CD14-positive monocyte (primary cell): ENCODE data around the gene HEYL. TPM values are rescaled to one million over a fixed set of nuclear protein-coding genes. Genes with fewer than 3 reads are reported as not detected.

Experiments used
- DNase-seq, 3 donors: peaks; one replicate each; pipeline ENCODE4 v3.0.0-alpha.2; 2011 to 2022
- H2AFZ ChIP-seq: 2 replicates; pipeline ENCODE4 v1.6.0; 2012; ENCODE audit warnings: mild to moderate bottlenecking, low read depth, low read length, inconsistent platforms; ENCODE audit not compliant: insufficient read depth, poor library complexity, severe bottlenecking
- H3K27ac ChIP-seq, 2 donors: 1 replicate in 1 of 2; 2 replicates in 1 of 2; pipeline ENCODE4 v1.5.1; 2012 to 2013; ENCODE audit warnings: low read length in 2 of 2, control low read depth in 1 of 2, inconsistent platforms in 1 of 2, low read depth in 1 of 2, mild to moderate bottlenecking in 1 of 2
- H3K27me3 ChIP-seq, 2 donors: one replicate each; pipeline versions ENCODE4 v1.6.0 to v1.6.1; 2011 to 2013; ENCODE audit warnings: low read length in 2 of 2; ENCODE audit not compliant: control insufficient read depth in 2 of 2, insufficient read depth in 2 of 2
- H3K36me3 ChIP-seq, 2 donors: replicated peaks in 1 of 2; 1 replicate in 1 of 2; 2 replicates in 1 of 2; pipeline versions ENCODE4 v1.5.1 to v1.6.1; 2012 to 2013; ENCODE audit warnings: low read length in 2 of 2, control low read depth in 1 of 2, inconsistent platforms in 1 of 2, mild to moderate bottlenecking in 1 of 2; ENCODE audit not compliant: insufficient read depth in 2 of 2, control insufficient read depth in 1 of 2
- H3K4me1 ChIP-seq, 2 donors: 1 replicate in 1 of 2; 2 replicates in 1 of 2; pipeline versions ENCODE4 v1.5.1 to v1.6.1; 2012 to 2013; ENCODE audit warnings: low read length in 2 of 2, control low read depth in 1 of 2, inconsistent platforms in 1 of 2, mild to moderate bottlenecking in 1 of 2, moderate library complexity in 1 of 2; ENCODE audit not compliant: insufficient read depth in 2 of 2, control insufficient read depth in 1 of 2
- H3K4me2 ChIP-seq: replicated peaks from 2 replicates; pipeline ENCODE3; 2012; ENCODE audit warnings: low read length, moderate library complexity, mild to moderate bottlenecking; ENCODE audit not compliant: poor library complexity, severe bottlenecking; ENCODE audit errors: extremely low read depth
- H3K4me3 ChIP-seq, 3 experiments: fragments of 200-600 bp in 1 of 3; sonication (generic) in 1 of 3; replicated peaks in 1 of 3; 1 replicate in 2 of 3; 2 replicates in 1 of 3; pipeline ENCODE4 v1.5.1; 2011 to 2013; ENCODE audit warnings: low read length in 3 of 3, mild to moderate bottlenecking in 3 of 3, control low read depth in 2 of 3, low read depth in 2 of 3, inconsistent platforms in 1 of 3, moderate library complexity in 1 of 3
- H3K79me2 ChIP-seq: 2 replicates; pipeline ENCODE4 v1.6.0; 2012; ENCODE audit warnings: mild to moderate bottlenecking, control low read depth, inconsistent platforms, low read length, moderate library complexity; ENCODE audit not compliant: insufficient read depth
- H3K9ac ChIP-seq: 2 replicates; pipeline ENCODE4 v1.6.0; 2017; ENCODE audit warnings: low read length, mild to moderate bottlenecking; ENCODE audit not compliant: insufficient read depth, poor library complexity, severe bottlenecking
- H3K9me3 ChIP-seq, 2 donors: replicated peaks in 1 of 2; 1 replicate in 1 of 2; 2 replicates in 1 of 2; pipeline versions ENCODE4 v1.5.1 to v1.6.1; 2012 to 2013; ENCODE audit warnings: low read length in 2 of 2, control low read depth in 1 of 2; ENCODE audit not compliant: control insufficient read depth in 1 of 2, insufficient read depth in 1 of 2
- H4K20me1 ChIP-seq: 2 replicates; pipeline ENCODE4 v1.6.0; 2012; ENCODE audit warnings: mild to moderate bottlenecking, low read length, control low read depth, moderate library complexity; ENCODE audit not compliant: insufficient read depth
- H3K27ac Mint-ChIP-seq, 7 donors: one replicate each; pipeline ENCODE4 v1.8.0; 2020; ENCODE audit warnings: mild to moderate bottlenecking in 7 of 7, mixed read lengths in 7 of 7, moderate library complexity in 6 of 7, inconsistent platforms in 2 of 7
- H3K27me3 Mint-ChIP-seq, 3 donors: one replicate each; pipeline ENCODE4 v1.8.0; 2021 to 2022; ENCODE audit warnings: low read depth in 3 of 3, mild to moderate bottlenecking in 3 of 3, mixed read lengths in 3 of 3, moderate library complexity in 3 of 3, inconsistent platforms in 1 of 3
- H3K36me3 Mint-ChIP-seq, 2 donors: one replicate each; pipeline ENCODE4 v1.8.0; 2020; ENCODE audit warnings: mixed read lengths in 2 of 2, inconsistent platforms in 1 of 2, mild to moderate bottlenecking in 1 of 2
- H3K4me1 Mint-ChIP-seq: one replicate; pipeline ENCODE4 v1.8.0; 2020; ENCODE audit warnings: mild to moderate bottlenecking, mixed read lengths
- H3K4me3 Mint-ChIP-seq, 2 donors: one replicate each; pipeline ENCODE4 v1.8.0; 2020; ENCODE audit warnings: mild to moderate bottlenecking in 2 of 2, mixed read lengths in 2 of 2, moderate library complexity in 1 of 2
- H3K9me3 Mint-ChIP-seq, 7 donors: one replicate each; pipeline ENCODE4 v1.8.0; 2020 to 2022; ENCODE audit warnings: mixed read lengths in 7 of 7, mild to moderate bottlenecking in 6 of 7, moderate library complexity in 6 of 7, inconsistent platforms in 2 of 7
- WGBS: methylation state at CpG from one replicate; pipeline ENCODE4 v1.1.5; 2013; ENCODE audit warnings: missing lambda C conversion rate; ENCODE audit not compliant: insufficient coverage; 5-methylcytosine and 5-hydroxymethylcytosine counted together
- intact Hi-C, 2 donors: fragments of 100-400 bp; cut with micrococcal nuclease; formaldehyde crosslinking; loops; one replicate each; pipeline versions ENCODE4 v1.15.0 to v1.15.1; 2023
- polyA plus RNA-seq, 3 donors: library from polyadenylated mRNA; depleted of rRNA in 1 of 3; unstranded in 2 of 3; stranded (reverse) in 1 of 3; fragments of 300-500 nt in 2 of 3; fragments of >200 nt in 1 of 3; fragmentation: Illumina TruSeq in 2 of 3; gene quantifications; 1 replicate in 2 of 3; 2 replicates in 1 of 3; pipeline ENCODE4 v1.2.3, GENCODE V29; 2012 to 2021
- TF ChIP-seq, protein P1 (sequence below): fragments of 200-600 bp; IDR thresholded peaks from one replicate; pipeline ENCODE4 v1.8.0; 2022; ENCODE audit warnings: antibody characterized with exemption, mild to moderate bottlenecking

Gene HEYL
- polyA plus RNA-seq, 3 donors = 0.04 to 0.15 (median 0.15) TPM

DNA sequence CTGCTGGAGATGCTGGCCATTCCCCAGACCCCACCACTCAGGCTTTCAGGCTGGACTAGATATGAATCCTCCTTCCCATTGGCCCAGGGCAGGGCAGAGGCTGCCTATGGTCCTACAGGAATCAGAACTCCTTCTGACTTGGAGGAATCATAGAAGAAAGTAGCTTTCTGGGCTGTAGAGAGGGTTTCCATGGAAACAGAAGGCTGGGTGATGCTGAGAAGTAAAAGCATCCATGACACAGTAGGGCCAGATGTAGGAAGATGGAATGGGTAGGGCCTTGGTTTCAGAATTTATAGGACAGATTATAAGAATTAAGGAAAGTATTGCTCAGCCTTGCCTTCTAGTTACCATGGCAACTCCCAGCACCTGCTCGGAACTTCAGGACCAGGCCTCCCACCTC lies 23.4 kb upstream of the HEYL start:
- no peaks in the 10 kb centered on the region for H3K36me3 Mint-ChIP-seq
- Histone ChIP-seq H3K27me3 (no peaks in the 10 kb centered on the region), H3K36me3 (no peaks in the 10 kb centered on the region), H3K9me3 (no peaks in the 10 kb centered on the region), H3K4me2 (no peak overlapping the region), H3K27ac (no peak overlapping the region), H3K9ac (no peak overlapping the region), H3K4me3 (no peak overlapping the region), H2AFZ (no peak overlapping the region), H3K4me1 (peaks cover 6% of the 10 kb centered on the region in 2 donors), H4K20me1 (no peaks in the 10 kb centered on the region), H3K79me2 (no peaks in the 10 kb centered on the region)
- H3K4me1 Mint-ChIP-seq = peaks cover 10% of the 10 kb centered on the region
- H3K4me3 Mint-ChIP-seq = no peak overlapping the region
- H3K9me3 Mint-ChIP-seq = no peaks in the 10 kb centered on the region
- intact Hi-C loops = no loop called here
- no peak overlapping the region for H3K27ac Mint-ChIP-seq
- H3K27me3 Mint-ChIP-seq = peaks cover 4 to 16% (median 8%) of the 10 kb centered on the region in 3 donors
- WGBS = no CpG with 5 or more reads among the region's 1 CpG
- TF ChIP-seq, protein P1, sequence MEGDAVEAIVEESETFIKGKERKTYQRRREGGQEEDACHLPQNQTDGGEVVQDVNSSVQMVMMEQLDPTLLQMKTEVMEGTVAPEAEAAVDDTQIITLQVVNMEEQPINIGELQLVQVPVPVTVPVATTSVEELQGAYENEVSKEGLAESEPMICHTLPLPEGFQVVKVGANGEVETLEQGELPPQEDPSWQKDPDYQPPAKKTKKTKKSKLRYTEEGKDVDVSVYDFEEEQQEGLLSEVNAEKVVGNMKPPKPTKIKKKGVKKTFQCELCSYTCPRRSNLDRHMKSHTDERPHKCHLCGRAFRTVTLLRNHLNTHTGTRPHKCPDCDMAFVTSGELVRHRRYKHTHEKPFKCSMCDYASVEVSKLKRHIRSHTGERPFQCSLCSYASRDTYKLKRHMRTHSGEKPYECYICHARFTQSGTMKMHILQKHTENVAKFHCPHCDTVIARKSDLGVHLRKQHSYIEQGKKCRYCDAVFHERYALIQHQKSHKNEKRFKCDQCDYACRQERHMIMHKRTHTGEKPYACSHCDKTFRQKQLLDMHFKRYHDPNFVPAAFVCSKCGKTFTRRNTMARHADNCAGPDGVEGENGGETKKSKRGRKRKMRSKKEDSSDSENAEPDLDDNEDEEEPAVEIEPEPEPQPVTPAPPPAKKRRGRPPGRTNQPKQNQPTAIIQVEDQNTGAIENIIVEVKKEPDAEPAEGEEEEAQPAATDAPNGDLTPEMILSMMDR = no peak
- DNase-seq = no peak

DNA sequence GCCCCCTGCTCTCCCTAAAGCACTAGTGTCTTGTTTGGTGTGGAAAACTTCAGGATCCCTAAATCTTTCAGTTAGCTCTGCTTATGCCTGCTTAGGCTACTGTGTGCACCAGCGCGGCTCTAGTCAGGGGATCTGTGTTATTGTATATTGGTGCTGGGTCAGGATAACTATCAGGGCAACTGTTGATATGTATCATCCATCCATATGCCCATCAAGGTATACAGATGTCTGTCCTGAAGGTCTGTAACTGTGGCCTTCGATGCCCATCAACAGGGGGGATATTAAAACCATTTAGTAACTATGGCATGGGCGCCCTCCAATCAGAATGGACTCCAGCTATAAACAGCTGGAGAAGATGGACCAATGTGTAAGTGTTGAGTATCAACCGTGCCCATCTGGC lies 20.1 kb upstream of the HEYL start:
- Histone ChIP-seq H3K27ac (no peak overlapping the region), H3K4me3 (no peak overlapping the region), H3K9ac (no peak overlapping the region), H3K27me3 (no peaks in the 10 kb centered on the region), H3K79me2 (no peaks in the 10 kb centered on the region), H4K20me1 (no peaks in the 10 kb centered on the region), H3K4me2 (no peak overlapping the region), H2AFZ (no peak overlapping the region), H3K36me3 (no peaks in the 10 kb centered on the region), H3K9me3 (no peaks in the 10 kb centered on the region), H3K4me1 (peaks cover 7 to 9% of the 10 kb centered on the region in 2 donors)
- intact Hi-C loops = loop anchor here in 1 of 2 donors (5.0 kb wide), 1 partner anchor 63 kb away; no protein-coding TSS in a partner anchor
- peaks cover 12% of the 10 kb centered on the region for H3K4me1 Mint-ChIP-seq
- DNase-seq = no peak
- H3K27me3 Mint-ChIP-seq = peaks cover 2 to 11% (median 2%) of the 10 kb centered on the region in 3 donors
- no peaks in the 10 kb centered on the region for H3K9me3 Mint-ChIP-seq
- H3K4me3 Mint-ChIP-seq = no peak overlapping the region
- no peaks in the 10 kb centered on the region for H3K36me3 Mint-ChIP-seq
- H3K27ac Mint-ChIP-seq = no peak overlapping the region
- WGBS = no CpG with 5 or more reads among the region's 5 CpGs
- TF ChIP-seq, protein P1 = no peak
